Measurements from ENCODE around the gene CAMKK2.

DNA sequence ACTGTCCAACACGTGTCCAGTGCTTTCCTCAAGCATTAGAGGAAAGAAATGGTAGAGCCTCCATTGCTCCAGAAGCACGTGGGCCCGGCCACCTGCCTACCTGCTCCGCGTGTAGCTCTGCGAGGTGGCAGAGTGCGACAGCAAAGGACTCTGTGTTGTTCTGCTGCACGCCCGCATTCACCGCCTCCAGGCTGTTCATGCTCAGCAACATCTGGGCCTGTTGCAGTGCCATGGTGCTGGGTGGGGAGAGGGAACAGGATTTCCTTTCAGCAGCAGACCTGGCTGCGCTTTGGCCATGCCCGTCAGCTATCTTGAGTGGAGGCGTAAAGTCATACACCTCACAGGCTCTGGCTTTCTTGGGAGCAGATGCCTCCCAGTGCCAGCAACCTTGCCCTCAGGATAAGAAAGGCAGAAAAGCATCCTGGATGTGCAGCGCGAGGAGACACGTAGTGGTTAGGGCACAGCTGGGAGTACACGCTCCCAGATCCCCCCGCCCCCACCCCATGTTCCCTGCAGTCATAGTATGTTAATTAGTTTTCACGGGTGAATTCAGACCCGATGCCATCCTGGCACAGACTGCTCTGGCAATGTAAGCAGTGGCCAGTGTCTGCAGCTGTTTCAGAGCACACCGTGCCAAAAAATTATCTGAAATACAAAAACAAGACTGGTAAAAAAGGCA is 30.6 kb upstream of the CAMKK2 start:
- TF ChIP-seq ZNF274 (IDR thresholded peaks at IDR 0.05; ENCODE audit: low read length) (no peak), ZNF274 (tag by site-specific recombination; IDR thresholded peaks at IDR 0.05; ENCODE audit: borderline replicate concordance) (no peak), ZNF664 (tag by site-specific recombination; IDR thresholded peaks at IDR 0.05) (no peak)
